GM12892 (cell line): ENCODE results near the gene PLIN3.
A peak's percentile ranks its signal among the peaks of the same experiment; 100 is the strongest.
"Not testable (repeated sequence)": the region's sequence is repeated elsewhere in the genome, so short reads cannot be mapped to it uniquely, and the experiment has no call there.

ENCODE experiments used
- DNase-seq: peaks from one replicate; pipeline ENCODE4 v3.0.0; 2011; ENCODE audit not compliant: insufficient read length
- FAIRE-seq: peaks from 2 replicates; lab custom pipeline; 2011; peaks lifted over from hg19 to GRCh38; lab: Jason Lieb, UNC
- POLR2A ChIP-seq: IDR thresholded peaks from 2 replicates; pipeline ENCODE4 v1.6.1; 2011; ENCODE audit warnings: low read depth, low read length, control low read depth
- POLR2AphosphoS5 ChIP-seq: IDR thresholded peaks from 2 replicates; pipeline ENCODE4 v1.6.1; 2011; ENCODE audit warnings: low read depth, low read length, control low read depth
- TAF1 ChIP-seq: IDR thresholded peaks from 2 replicates; pipeline ENCODE4 v1.6.1; 2011; ENCODE audit warnings: low read depth, mild to moderate bottlenecking, control low read depth, low read length, borderline replicate concordance

PLIN3 gene

DNA sequence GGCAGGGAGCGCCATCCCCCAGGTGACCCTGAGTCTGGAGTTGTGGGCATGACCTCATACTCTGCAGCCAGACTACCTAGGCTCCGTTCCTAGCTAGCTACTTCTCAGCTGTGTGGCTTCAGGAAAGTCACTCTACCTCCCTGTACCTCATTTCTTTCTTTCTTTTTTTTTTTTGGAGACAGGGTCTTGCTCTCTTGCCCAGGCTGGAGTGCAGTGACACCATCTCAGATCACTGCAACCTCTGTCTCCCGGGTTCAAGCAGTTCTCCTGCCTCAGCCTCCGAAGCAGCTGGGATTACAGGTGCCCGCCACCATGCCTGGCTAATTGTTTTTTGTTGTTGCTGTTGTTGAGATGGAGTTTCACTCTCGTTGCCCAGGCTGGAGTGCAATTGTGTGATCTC is 15.0 kb downstream of the PLIN3 start:
- no peak for FAIRE-seq
- DNase-seq: no peak
- TF ChIP-seq TAF1: no peak
- no peak for TF ChIP-seq POLR2A
- TF ChIP-seq POLR2AphosphoS5: no peak

DNA sequence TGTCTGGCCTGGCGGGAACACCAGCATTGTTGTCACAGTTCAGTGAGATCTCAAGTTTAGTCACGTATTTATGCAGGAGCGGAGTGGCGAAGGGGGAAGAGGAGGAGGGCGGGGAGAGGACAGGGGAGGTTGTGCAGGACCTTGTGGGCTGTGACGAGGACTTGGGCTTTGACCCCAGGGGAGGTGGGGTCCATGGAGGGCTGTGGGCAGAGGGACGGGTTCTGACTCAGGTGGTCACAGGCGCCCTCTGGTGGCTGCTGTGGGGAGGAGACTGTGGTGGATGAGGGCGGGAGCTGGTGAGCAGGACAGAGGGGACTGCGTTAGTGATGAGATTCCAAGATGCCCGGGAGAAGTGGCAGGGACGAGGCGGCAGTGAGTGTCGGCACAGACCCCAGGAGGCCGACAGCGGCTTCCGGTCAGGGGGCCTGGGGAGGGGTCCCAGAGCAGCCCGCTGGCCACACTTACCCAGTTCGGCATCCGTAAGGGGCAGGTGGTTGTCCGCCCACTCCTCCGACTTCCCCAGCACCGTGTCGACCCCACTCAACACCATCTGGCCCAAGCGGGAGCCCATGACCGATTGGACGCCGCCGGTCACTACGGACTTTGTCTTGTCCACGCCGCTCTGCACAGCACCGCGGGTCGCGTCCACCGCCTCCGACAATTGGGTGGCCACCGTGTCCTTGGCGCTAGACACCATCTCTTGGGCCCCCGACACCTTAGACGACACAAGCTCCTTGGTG is 15.7 kb downstream of the PLIN3 start:
- DNase-seq (peak; percentile 84), FAIRE-seq (peak; percentile 87)
- TF ChIP-seq POLR2AphosphoS5 (peak; percentile 41; the same call in 1 of the 2 replicates), POLR2A (no peak)

DNA sequence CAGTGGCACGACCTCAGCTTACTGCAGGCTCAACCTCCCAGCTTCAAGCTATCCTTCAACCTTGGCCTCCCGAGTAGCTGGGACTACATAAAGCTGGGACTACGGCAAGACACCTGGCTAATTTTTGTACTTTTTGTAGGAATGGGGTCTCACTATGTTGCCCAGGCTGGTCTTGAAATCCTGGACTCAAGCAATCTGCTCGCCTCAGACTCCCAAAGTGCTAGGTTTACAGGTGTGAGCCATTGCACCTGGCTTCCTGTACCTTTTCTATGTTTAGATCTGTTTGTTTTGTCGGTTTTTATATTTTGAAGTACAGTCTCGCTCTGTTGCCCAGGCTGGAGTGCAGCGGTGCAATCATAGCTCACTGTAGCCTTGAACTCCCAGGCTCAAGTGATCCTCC is 18.4 kb downstream of the PLIN3 start:
- FAIRE-seq (no peak), DNase-seq (no peak)
- TF ChIP-seq POLR2AphosphoS5: no peak
- TF ChIP-seq TAF1: no peak
- TF ChIP-seq POLR2A: no peak

DNA sequence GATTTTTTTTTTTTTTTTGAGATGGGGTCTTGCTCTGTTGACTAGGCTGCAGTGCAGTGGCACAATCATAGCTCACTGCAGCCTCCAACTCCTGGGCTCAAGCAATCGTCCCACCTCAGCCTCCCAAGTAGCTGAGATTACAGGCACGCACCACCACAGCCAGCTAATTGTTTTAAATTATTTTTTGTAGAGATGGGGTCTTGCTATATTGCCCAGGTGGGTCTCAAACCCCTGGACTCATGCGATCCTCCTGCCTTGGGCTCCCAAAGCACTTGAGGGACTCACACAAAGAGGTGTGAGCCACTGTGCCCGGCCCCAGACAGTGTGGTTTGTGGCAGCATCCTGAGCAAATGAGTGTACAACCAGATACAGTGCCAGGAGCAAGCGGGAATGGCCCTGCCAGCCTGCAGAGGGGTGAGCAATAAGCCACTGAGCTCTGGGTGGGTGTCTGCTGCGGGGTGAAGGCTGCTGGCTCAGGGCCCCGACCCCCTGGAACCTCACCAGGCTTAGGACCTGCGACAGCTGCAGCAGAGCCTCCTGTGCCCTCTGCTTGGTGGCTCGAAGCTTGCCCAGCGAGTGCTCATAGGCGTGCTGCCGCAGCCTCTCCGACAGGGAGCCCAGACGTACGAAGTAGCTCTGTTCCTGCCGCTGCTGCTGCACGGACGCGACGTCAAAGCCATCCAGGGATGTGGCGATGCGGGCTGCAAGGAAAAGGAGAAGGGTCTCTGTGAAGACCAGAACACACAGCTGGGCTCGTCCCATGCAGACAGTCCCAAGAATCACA is 20.1 kb downstream of the PLIN3 start:
- FAIRE-seq (no peak), DNase-seq (no peak)
- TF ChIP-seq TAF1: no peak
- no peak for TF ChIP-seq POLR2A
- no peak for TF ChIP-seq POLR2AphosphoS5

DNA sequence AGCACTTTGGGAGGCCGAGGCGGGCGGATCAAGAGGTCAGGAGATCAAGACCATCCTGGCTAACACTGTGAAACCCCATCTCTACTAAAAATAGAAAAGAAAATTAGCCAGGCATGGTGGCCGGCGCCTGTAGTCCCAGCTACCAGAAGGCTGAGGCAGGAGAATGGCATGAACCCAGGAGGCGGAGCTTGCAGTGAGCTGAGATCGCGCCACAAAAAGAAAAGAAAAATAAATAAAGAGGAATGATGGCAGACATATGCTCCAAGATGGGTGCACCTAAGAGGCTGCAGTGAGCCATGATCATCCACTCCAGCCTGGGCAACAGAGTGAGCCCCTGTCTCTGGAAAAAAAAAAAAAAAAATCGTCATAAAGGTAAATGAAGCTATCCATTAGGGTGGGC is 21.5 kb downstream of the PLIN3 start:
- FAIRE-seq, DNase-seq: not testable (repeated sequence)

DNA sequence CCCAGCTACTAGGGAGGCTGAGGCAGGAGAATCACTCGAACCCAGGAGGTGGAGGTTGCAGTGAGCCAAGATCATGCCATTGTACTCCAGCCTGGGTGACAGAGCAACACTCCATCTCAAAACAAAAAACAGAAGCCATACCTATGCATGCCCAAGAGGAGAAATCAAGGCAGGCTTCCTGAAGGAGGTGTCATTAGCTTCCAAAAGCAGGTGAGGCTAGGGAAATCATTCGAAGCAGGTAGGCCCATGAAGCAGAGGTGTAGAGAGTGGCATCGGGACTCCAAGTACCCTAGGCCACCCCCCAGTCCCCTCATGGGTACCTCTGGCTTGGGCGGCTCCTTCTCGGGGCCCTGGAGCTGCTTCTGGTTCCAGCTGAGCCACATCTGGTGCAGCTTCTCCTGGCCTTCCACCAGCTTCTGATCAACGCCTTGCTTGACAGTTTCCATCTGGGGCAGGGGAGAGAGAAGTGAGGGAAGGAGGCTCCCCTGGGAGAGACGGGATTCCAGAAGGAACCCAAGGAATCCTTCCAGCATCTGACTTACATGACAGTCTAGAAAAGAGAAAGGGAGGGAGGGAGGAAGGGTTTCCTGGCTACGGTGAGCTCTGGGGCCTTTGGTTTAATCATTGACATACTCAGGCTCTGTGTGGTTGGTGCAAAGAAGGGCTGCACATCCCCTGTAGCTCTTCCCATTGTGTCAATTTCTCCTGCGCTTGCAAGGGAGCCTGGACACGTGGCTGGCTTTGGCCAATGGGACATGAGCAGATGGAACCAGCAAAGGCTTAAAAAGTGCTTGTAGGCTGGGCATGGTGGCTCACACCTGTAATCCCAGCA is 22.9 kb downstream of the PLIN3 start:
- no peak for FAIRE-seq
- no peak for DNase-seq
- TF ChIP-seq POLR2AphosphoS5: no peak

DNA sequence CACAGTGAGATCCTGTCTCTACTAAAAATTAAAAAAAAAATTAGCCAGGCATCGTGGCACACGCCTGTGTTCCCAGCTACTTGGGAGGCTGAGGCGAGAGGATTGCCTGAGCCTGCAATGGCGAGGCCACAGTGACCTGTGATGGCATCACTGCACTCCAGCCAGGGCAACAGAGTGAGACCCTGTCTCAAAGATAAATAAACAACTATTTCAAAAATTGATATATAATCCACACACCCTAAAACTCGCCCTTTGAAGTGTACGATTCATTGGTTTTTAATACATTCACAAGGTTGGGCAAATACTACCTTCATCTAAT is 23.9 kb downstream of the PLIN3 start:
- TF ChIP-seq TAF1 (no peak), POLR2A (no peak), POLR2AphosphoS5 (no peak)
- no peak for DNase-seq
- FAIRE-seq: no peak

DNA sequence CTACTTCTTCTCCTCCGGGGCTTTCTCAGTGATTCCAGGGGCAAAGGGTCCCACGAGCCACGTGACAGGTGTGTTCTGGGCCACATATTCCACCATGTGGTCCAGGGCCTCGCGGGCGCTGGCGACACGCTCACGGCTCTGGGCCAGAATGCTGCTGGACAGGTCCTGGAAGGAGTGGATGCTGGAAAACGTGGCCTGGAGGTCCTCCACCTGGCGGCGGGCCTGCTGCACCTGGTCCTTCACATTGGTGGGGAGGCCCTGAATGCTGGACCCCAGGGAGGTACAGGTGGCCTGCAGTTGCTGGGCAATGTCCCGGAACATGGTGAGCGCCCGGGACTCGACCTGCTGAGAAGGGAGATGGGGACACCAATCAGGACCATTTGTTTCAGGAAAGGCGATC is 28.3 kb downstream of the PLIN3 start:
- TF ChIP-seq POLR2AphosphoS5 (no peak), TAF1 (no peak), POLR2A (no peak)
- FAIRE-seq (no peak), DNase-seq (no peak)

DNA sequence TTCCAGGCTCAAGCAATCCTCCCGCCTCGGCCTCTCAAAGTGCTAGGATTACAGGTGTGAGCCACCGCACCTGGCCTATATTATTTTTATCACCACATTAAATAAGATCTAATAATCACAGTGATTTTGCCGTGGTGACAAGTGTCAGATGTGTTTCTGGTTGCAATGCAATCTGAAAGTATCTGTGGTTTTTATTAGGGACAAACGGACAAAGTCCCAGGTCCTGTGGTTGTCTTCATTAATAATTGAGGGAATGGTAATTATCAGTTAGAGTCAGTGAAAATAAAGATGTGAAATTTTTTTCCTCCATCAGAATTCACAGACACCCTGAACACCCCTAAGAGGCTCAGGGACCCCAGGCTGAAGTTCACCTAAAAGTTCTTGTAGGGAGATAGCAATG is 34.7 kb downstream of the PLIN3 start:
- TF ChIP-seq TAF1 (no peak), POLR2A (no peak), POLR2AphosphoS5 (no peak)
- FAIRE-seq (no peak), DNase-seq (no peak)

DNA sequence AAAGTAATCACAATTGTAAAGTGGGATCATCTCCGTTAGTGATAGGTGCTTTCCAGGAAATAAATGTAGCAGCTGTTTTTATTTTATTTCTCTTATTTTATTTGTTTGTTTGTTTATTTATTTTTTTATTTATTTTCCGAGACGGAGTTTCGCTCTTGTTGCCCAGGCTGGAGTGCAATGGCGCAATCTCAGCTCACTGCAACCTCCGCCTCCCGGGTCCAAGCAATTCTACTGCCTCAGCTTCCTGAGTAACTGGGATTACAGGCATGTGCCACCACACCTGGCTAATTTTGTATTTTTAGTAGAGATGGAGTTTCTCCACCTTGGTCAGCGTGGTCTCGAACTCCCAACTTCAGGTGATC is 35.5 kb downstream of the PLIN3 start:
- not testable (repeated sequence) for DNase-seq, FAIRE-seq

DNA sequence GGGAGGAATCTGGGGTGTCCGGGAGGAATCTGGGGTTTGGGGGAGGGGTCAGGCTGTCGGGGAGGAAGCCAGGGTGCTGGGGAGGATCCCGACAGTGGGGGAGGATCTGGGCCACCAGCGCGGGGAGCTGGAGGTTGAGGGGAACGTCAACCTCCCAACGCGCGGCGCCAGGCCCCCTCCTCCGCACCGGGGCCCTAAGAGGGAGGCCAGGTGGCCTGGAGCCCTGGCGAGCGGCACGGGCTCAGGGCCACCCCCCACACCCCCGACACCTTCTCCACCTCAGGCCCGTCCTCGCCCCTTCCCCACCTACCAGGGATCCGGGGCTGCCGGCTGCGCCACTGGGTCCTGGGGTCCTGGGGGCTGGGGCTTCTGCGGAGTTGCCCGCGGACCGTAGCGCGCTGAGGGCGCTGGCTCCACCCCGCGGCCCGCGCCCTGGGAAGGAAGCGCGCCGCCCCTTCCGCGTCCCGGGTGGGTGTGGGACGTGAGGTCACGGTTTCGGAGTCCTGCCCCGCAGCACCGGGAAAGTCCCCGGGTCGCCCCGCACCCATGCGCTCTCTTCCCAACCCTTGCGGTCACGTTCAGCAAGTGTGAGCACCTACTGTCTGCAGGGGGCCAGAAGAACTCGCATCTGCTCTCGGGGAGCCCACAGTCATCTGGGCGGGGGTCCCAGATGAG is 36.0 kb downstream of the PLIN3 start, which contains the start of gene TICAM1:
TSS of gene TICAM1 (minus strand) at position 409 of the 675 bp plus-strand sequence. CDS start 13,335 bp downstream, outside the sequence.
- TF ChIP-seq TAF1 (no peak), POLR2AphosphoS5 (peak; percentile 62; the same call in 1 of the 2 replicates), POLR2A (peak; percentile 82; the same call in 1 of the 2 replicates)
- FAIRE-seq (peak; percentile 95), DNase-seq (peak; percentile 73)
